Endodermal cell (in vitro differentiated cells): ENCODE measurements around the gene BATF3. TPM values are rescaled to one million over a fixed set of nuclear protein-coding genes. Genes with fewer than 3 reads are reported as not detected.

ENCODE experiments used
- DNase-seq: peaks from one replicate; pipeline ENCODE4 v3.0.0-alpha.2; 2017
- H3K27ac ChIP-seq: 2 replicates; pipeline ENCODE4 v1.5.1; 2013; ENCODE audit warnings: mild to moderate bottlenecking, low read depth, low read length, moderate library complexity
- H3K27me3 ChIP-seq: 2 replicates; pipeline ENCODE4 v1.6.1; 2013; ENCODE audit warnings: mild to moderate bottlenecking, low read length, moderate library complexity; ENCODE audit not compliant: insufficient read depth, control insufficient read depth, poor library complexity, severe bottlenecking
- H3K36me3 ChIP-seq: 2 replicates; pipeline ENCODE4 v1.7.0; 2013; ENCODE audit warnings: mild to moderate bottlenecking, low read length, moderate library complexity; ENCODE audit not compliant: control insufficient read depth, insufficient read depth
- H3K4me1 ChIP-seq: one replicate; pipeline ENCODE4 v1.7.0; 2013; ENCODE audit warnings: low read length; ENCODE audit not compliant: control insufficient read depth, insufficient read depth
- H3K4me3 ChIP-seq: 2 replicates; pipeline ENCODE4 v1.5.1; 2013; ENCODE audit warnings: mild to moderate bottlenecking, low read length, moderate library complexity
- H3K9ac ChIP-seq: 2 replicates; pipeline ENCODE4 v1.6.1; 2013; ENCODE audit warnings: mild to moderate bottlenecking, low read length, moderate library complexity; ENCODE audit not compliant: poor library complexity, severe bottlenecking; ENCODE audit errors: extremely low read depth
- H3K9me3 ChIP-seq: 2 replicates; pipeline ENCODE4 v1.6.1; 2013; ENCODE audit warnings: mild to moderate bottlenecking, low read length, moderate library complexity; ENCODE audit not compliant: control insufficient read depth
- H3K27ac Mint-ChIP-seq: 2 replicates; pipeline ENCODE4 v1.8.0; 2020; ENCODE audit warnings: mixed read lengths
- H3K27me3 Mint-ChIP-seq: 2 replicates; pipeline ENCODE4 v1.8.0; 2021; ENCODE audit warnings: mild to moderate bottlenecking, mixed read lengths; ENCODE audit not compliant: insufficient read depth
- H3K36me3 Mint-ChIP-seq: 2 replicates; pipeline ENCODE4 v1.8.0; 2020; ENCODE audit warnings: low read depth, mixed read lengths
- H3K4me1 Mint-ChIP-seq: 2 replicates; pipeline ENCODE4 v1.8.0; 2020; ENCODE audit warnings: mixed read lengths
- H3K4me3 Mint-ChIP-seq: 2 replicates; pipeline ENCODE4 v1.8.0; 2020; ENCODE audit warnings: mild to moderate bottlenecking, moderate library complexity, mixed read lengths
- H3K9me3 Mint-ChIP-seq: 2 replicates; pipeline ENCODE4 v1.8.0; 2020; ENCODE audit warnings: mild to moderate bottlenecking, mixed read lengths
- CTCF ChIP-seq: fragments of 200-600 bp; sonication (generic); conservative IDR thresholded peaks from 2 replicates; pipeline ENCODE4 v1.5.0; 2021; ENCODE audit warnings: antibody characterized with exemption, mild to moderate bottlenecking
- WGBS, 2 experiments: methylation state at CpG; one replicate each; pipeline versions ENCODE4 v1.1.5 to v1.1.7; 2013; ENCODE audit warnings: missing lambda C conversion rate in 2 of 2, mixed read lengths in 1 of 2; ENCODE audit not compliant: insufficient coverage in 1 of 2, insufficient read length in 1 of 2; 5-methylcytosine and 5-hydroxymethylcytosine counted together
- total RNA-seq, 2 donors: library from RNA; stranded (reverse); fragmentation: NEBNext Ultra II Directional in 1 of 2; extraction: Animal tissue kit (Norgen Biotek cat#: 25700) in 1 of 2; gene quantifications; 2 replicates in 1 of 2; 3 replicates in 1 of 2; pipeline ENCODE4 v1.2.1, GENCODE V29; 2021

Gene BATF3
- total RNA-seq, 2 donors from 2014 or later, result 1.5 to 4.0 TPM

DNA sequence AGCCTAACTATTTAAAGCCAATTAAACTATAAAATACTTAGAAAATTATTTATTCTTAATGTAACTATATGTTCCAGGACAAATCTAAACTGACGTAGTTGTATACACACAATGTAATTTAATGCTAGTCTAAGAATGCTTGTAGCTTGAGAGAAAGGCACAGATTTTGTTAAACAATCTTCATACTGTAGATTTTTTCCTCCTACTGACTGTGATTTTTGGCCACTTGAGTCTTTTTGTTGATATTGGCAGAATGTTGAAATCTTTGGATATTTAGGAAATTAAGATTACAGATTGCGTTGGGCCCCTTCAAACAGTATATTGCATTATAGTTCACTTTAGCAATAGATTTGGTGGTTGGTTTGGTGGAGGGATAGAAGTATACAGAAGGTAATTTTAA, 50.6 kb downstream of the BATF3 start:
- no peak for TF ChIP-seq CTCF
- no peaks in the 10 kb centered on the region for H3K4me1 ChIP-seq
- H3K4me3 Mint-ChIP-seq, result no peak overlapping the region
- no peaks in the 10 kb centered on the region for H3K36me3 ChIP-seq
- H3K9me3 Mint-ChIP-seq, result peaks cover 10% of the 10 kb centered on the region
- 83 to 100% methylated on average over 1 of the region's 2 CpGs for WGBS, 2 experiments
- H3K36me3 Mint-ChIP-seq, result no peaks in the 10 kb centered on the region
- no peak for DNase-seq
- peaks cover 22% of the 10 kb centered on the region for H3K27me3 Mint-ChIP-seq
- no peaks in the 10 kb centered on the region for H3K27me3 ChIP-seq
- H3K9ac ChIP-seq, result no peak overlapping the region
- H3K4me3 ChIP-seq, result no peak overlapping the region
- no peak overlapping the region for H3K27ac Mint-ChIP-seq
- H3K4me1 Mint-ChIP-seq, result peaks cover 5% of the 10 kb centered on the region
- no peak overlapping the region for H3K27ac ChIP-seq
- H3K9me3 ChIP-seq, result peaks cover 9% of the 10 kb centered on the region

DNA sequence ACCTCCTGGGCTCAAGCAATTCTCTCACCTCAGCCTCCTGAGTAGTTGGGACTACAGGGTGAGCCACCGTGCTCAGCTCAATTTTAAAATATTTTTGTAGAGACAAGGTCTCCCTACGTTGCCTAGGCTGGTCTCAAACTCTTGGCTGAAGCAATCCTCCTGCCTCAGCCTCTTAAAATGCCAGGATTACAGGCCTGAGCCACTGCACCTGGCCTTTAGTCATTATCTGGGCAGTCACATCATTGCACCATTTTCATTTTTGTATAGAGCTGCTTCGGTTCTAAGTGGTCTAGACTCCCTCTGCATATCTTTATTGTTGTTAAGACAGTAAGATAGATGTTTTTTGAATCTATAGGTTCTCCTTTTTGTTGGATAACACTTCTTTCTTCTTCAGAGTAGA, 51.2 kb downstream of the BATF3 start:
- Mint-ChIP-seq H3K4me3 (no peak overlapping the region), H3K4me1 (peaks cover 5% of the 10 kb centered on the region), H3K27ac (no peak overlapping the region), H3K36me3 (no peaks in the 10 kb centered on the region), H3K27me3 (peaks cover 23% of the 10 kb centered on the region), H3K9me3 (peaks cover 10% of the 10 kb centered on the region)
- 88 to 92% methylated on average over 2 to 3 of the region's 3 CpGs for WGBS, 2 experiments
- DNase-seq, result no peak
- H3K4me3 ChIP-seq, result no peak overlapping the region
- H3K27ac ChIP-seq, result no peak overlapping the region
- H3K27me3 ChIP-seq, result no peaks in the 10 kb centered on the region
- no peak for TF ChIP-seq CTCF
- peaks cover 9% of the 10 kb centered on the region for H3K9me3 ChIP-seq
- H3K36me3 ChIP-seq, result no peaks in the 10 kb centered on the region
- no peaks in the 10 kb centered on the region for H3K4me1 ChIP-seq
- no peak overlapping the region for H3K9ac ChIP-seq

- H3K4me3 Mint-ChIP-seq, result no peak overlapping the region
- no peak overlapping the region for H3K9ac ChIP-seq
- DNase-seq, result no peak
- no peaks in the 10 kb centered on the region for H3K4me1 ChIP-seq
- WGBS, 2 experiments, result 89 to 94% methylated on average over 7 to 11 of the region's 11 CpGs
- no peaks in the 10 kb centered on the region for H3K27me3 ChIP-seq
- peaks cover 23% of the 10 kb centered on the region for H3K27me3 Mint-ChIP-seq
- H3K36me3 ChIP-seq, result no peaks in the 10 kb centered on the region
- peaks cover 5% of the 10 kb centered on the region for H3K4me1 Mint-ChIP-seq
- peaks cover 9% of the 10 kb centered on the region for H3K9me3 ChIP-seq
- H3K36me3 Mint-ChIP-seq, result no peaks in the 10 kb centered on the region
- TF ChIP-seq CTCF, result no peak
- no peak overlapping the region for H3K27ac ChIP-seq
- H3K9me3 Mint-ChIP-seq, result peaks cover 10% of the 10 kb centered on the region
- H3K4me3 ChIP-seq, result no peak overlapping the region
- no peak overlapping the region for H3K27ac Mint-ChIP-seq
Measured at GRCh38 chr1:212647004-212647403, 52.6 kb downstream of the BATF3 start.
